Body of pancreas (tissue), 4 donors: ENCODE results near the gene PPP6R2.

Experiments
- POLR2A ChIP-seq, 3 donors: fragments of 450-650 bp; IDR thresholded peaks; one replicate each; pipeline ENCODE4 v1.6.1; 2016; ENCODE audit warnings: antibody characterized with exemption in 3 of 3, mild to moderate bottlenecking in 2 of 3
- TF ChIP-seq, protein P1 (sequence below), 7 experiments: fragments of 450-650 bp in 4 of 7; fragments of 200-600 bp in 3 of 7; sonication (generic) in 3 of 7; IDR thresholded peaks; one replicate each; pipeline ENCODE4 v1.5.1; 2016 to 2019; ENCODE audit warnings: antibody characterized with exemption in 7 of 7

DNA sequence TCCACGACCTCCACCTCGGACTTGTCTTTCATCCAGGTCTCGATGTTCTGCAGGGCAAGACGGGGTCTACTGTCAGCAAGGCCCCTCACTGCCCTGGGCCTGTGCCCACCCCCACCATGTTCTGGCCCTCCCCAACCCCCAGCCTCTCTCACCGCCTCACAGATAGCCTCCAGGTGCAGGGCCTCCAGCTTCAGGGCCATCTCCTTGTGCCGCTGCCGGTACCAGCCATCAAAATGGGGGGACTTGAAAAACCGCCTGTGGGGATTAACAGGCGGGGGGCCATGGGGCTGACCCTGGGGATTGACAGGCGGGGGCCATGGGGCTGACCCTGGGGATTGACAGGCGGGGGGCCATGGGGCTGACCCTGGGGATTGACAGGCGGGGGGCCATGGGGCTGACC is 30.8 kb upstream of the PPP6R2 start:
- no peak for TF ChIP-seq POLR2A (IDR thresholded peaks at IDR 0.05)
- TF ChIP-seq, protein P1, sequence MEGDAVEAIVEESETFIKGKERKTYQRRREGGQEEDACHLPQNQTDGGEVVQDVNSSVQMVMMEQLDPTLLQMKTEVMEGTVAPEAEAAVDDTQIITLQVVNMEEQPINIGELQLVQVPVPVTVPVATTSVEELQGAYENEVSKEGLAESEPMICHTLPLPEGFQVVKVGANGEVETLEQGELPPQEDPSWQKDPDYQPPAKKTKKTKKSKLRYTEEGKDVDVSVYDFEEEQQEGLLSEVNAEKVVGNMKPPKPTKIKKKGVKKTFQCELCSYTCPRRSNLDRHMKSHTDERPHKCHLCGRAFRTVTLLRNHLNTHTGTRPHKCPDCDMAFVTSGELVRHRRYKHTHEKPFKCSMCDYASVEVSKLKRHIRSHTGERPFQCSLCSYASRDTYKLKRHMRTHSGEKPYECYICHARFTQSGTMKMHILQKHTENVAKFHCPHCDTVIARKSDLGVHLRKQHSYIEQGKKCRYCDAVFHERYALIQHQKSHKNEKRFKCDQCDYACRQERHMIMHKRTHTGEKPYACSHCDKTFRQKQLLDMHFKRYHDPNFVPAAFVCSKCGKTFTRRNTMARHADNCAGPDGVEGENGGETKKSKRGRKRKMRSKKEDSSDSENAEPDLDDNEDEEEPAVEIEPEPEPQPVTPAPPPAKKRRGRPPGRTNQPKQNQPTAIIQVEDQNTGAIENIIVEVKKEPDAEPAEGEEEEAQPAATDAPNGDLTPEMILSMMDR (IDR thresholded peaks at IDR 0.05): no peak
